ENCODE results near the gene DENND2C. TPM values are rescaled to one million over a fixed set of nuclear protein-coding genes. Genes with fewer than 3 reads are reported as not detected.

Gene DENND2C
- total RNA-seq, 2 donors from 2014 or later = 2.9 to 10.6 TPM

GRCh38 chr1:114597949-114598348 lies 71.9 kb downstream of the DENND2C start:
- no peak for DNase-seq (ENCODE audit: low spot score)
- H3K27me3 ChIP-seq (replicated peaks; ENCODE audit: insufficient read depth) = no peaks in the 10 kb centered on the region
- H3K4me3 ChIP-seq = no peak overlapping the region
- TF ChIP-seq POLR2AphosphoS5 (IDR thresholded peaks at IDR 0.05) = no peak
- no peak for TF ChIP-seq CTCF (IDR thresholded peaks at IDR 0.05)
- TF ChIP-seq POLR2A (IDR thresholded peaks at IDR 0.05) = no peak
- 97% methylated on average over 1 of the region's 1 CpG for WGBS
- no peak overlapping the region for H3K27ac ChIP-seq
- H3K9me3 ChIP-seq = no peaks in the 10 kb centered on the region
- H3K4me1 ChIP-seq (replicated peaks) = no peaks in the 10 kb centered on the region
- intact Hi-C loops (cut with DNase I) = no loop called here
- no peaks in the 10 kb centered on the region for H3K36me3 ChIP-seq

- intact Hi-C loops (cut with DNase I) = no loop called here
- Histone ChIP-seq H3K4me3 (no peak overlapping the region), H3K9me3 (no peaks in the 10 kb centered on the region), H3K4me1 (replicated peaks) (no peaks in the 10 kb centered on the region), H3K36me3 (no peaks in the 10 kb centered on the region), H3K27me3 (replicated peaks; ENCODE audit: insufficient read depth) (no peaks in the 10 kb centered on the region), H3K27ac (no peak overlapping the region)
- DNase-seq (ENCODE audit: low spot score) = no peak
- no peak for TF ChIP-seq POLR2AphosphoS5 (IDR thresholded peaks at IDR 0.05)
- TF ChIP-seq POLR2A (IDR thresholded peaks at IDR 0.05) = no peak
- TF ChIP-seq CTCF (IDR thresholded peaks at IDR 0.05) = no peak
These were observed 74.2 kb downstream of the DENND2C start for GRCh38 chr1:114595602-114596001.

DNA sequence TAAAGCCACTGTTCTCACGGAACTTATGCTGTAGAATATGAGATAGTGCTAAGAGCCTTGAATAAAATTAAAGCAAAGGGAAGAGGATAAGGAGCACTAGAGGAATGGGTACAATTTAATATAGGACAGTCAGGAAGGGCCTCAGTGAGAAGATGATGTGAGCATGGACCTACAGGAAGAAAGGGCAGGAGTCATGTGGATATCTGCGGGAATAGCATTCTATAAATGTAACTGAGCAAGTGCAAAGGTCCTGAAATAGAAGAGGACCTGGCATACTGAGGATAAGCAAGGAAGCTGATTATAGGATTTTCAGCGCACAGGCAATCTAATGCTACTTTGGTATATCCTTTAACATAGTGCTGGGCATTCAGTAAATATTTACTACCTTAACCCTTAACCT lies 75.8 kb downstream of the DENND2C start:
- WGBS = 89% methylated on average over 3 of the region's 3 CpGs
- intact Hi-C loops (cut with DNase I) = no loop called here
- H3K4me3 ChIP-seq = no peak overlapping the region
- DNase-seq (ENCODE audit: low spot score) = no peak
- H3K9me3 ChIP-seq = no peaks in the 10 kb centered on the region
- no peaks in the 10 kb centered on the region for H3K27me3 ChIP-seq (replicated peaks; ENCODE audit: insufficient read depth)
- H3K36me3 ChIP-seq = no peaks in the 10 kb centered on the region
- TF ChIP-seq POLR2AphosphoS5 (IDR thresholded peaks at IDR 0.05) (no peak), CTCF (IDR thresholded peaks at IDR 0.05) (no peak), POLR2A (IDR thresholded peaks at IDR 0.05) (no peak)
- H3K27ac ChIP-seq = no peak overlapping the region
- no peaks in the 10 kb centered on the region for H3K4me1 ChIP-seq (replicated peaks)

DNA sequence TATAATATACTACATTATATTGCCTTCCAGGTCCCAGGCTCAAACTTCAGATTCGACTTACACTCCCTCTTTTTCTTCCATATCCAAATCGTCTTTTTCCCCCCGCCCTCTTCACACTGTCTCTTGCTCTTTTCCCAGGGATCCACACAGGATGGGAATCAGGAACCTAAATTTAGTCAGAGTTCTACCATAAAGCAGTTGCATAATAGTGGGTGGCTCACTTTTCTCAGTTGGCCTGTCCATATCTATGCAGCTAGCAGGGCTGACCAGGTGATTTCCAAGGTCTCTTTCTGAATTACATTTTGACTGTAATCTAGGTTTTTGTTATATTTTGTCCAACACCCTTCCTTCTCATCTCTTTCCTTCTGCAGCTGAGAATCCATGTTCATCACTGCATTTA lies 80.7 kb downstream of the DENND2C start:
- Histone ChIP-seq H3K4me1 (replicated peaks) (no peaks in the 10 kb centered on the region), H3K4me3 (no peak overlapping the region), H3K9me3 (no peaks in the 10 kb centered on the region), H3K27ac (no peak overlapping the region), H3K36me3 (no peaks in the 10 kb centered on the region), H3K27me3 (replicated peaks; ENCODE audit: insufficient read depth) (no peaks in the 10 kb centered on the region)
- DNase-seq (ENCODE audit: low spot score) = no peak
- 85% methylated on average over 3 of the region's 3 CpGs for WGBS
- no peak for TF ChIP-seq CTCF (IDR thresholded peaks at IDR 0.05)
- no peak for TF ChIP-seq POLR2A (IDR thresholded peaks at IDR 0.05)
- no peak for TF ChIP-seq POLR2AphosphoS5 (IDR thresholded peaks at IDR 0.05)
- intact Hi-C loops (cut with DNase I) = no loop called here

DNA sequence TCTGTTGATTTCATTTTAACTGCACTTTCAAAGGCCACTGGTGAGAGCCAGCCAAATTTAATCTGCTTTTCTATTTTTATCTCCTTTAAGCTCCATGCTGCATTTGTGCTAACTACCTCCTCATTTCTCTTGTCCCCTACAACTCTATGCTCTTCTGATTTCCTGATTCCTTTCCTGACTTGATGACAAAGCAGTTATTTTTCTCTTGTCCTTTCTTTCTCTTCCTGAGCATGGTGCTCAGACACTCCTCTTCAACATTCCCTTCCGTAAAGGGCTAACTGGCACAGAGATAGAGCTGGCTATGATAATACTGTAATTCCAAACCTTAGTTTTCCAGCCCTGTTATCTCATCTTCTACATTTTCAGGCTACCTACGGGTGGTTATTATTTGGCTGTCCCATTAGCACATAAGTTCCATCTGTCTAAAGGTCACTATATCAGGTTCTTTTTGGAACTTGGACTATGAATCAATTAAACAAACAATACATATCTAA lies 81.6 kb downstream of the DENND2C start:
- WGBS = 88% methylated on average over 2 of the region's 2 CpGs
- H3K27me3 ChIP-seq (replicated peaks; ENCODE audit: insufficient read depth) = no peaks in the 10 kb centered on the region
- TF ChIP-seq POLR2A (IDR thresholded peaks at IDR 0.05) (no peak), POLR2AphosphoS5 (IDR thresholded peaks at IDR 0.05) (no peak), CTCF (IDR thresholded peaks at IDR 0.05) (no peak)
- intact Hi-C loops (cut with DNase I) = no loop called here
- H3K4me3 ChIP-seq = no peak overlapping the region
- no peaks in the 10 kb centered on the region for H3K4me1 ChIP-seq (replicated peaks)
- no peak overlapping the region for H3K27ac ChIP-seq
- no peaks in the 10 kb centered on the region for H3K36me3 ChIP-seq
- DNase-seq (ENCODE audit: low spot score) = no peak
- no peaks in the 10 kb centered on the region for H3K9me3 ChIP-seq

Data from prostate gland (tissue), 2 donors.